ENCODE data around the gene C4orf50. TPM values are rescaled to one million over a fixed set of nuclear protein-coding genes. Genes with fewer than 3 reads are reported as not detected.

Gene C4orf50
- total RNA-seq, 1 experiment from 2014 or later: 0.17 TPM

DNA sequence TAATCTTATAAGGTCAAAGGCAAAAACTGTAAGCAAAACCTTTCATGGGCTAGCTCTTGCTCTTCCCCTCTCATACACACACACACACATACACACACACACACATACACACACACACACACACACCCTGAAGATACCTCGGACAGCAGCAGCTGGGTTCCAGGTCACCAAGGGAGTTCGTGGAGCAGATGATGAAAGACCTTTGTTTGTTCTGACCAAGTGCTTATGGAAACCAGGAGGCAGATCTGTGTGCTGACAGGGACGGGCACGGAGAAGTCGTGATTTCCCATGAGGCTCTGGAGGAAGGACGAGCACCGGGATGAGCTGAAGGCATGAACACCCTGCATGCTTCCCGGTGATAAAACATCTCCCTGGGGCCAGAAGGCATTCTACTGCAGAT is 90.0 kb downstream of the C4orf50 start:
- Mint-ChIP-seq H3K9me3 (no peaks in the 10 kb centered on the region), H3K27me3 (ENCODE audit: low read depth) (peaks cover 28% of the 10 kb centered on the region), H3K4me3 (no peak overlapping the region), H3K27ac (no peak overlapping the region), H3K4me1 (peaks cover 16 to 22% of the 10 kb centered on the region in 2 experiments), H3K36me3 (ENCODE audit: insufficient read depth in 1 of 3, low read depth in 3 of 3) (no peaks in the 10 kb centered on the region)
- no CpG with 5 or more reads among the region's 8 CpGs for WGBS (ENCODE audit: extremely low coverage, insufficient read length, low lambda C conversion rate)
- H3K4me2 ChIP-seq (ENCODE audit: insufficient read depth, insufficient read length, low read length): no peak overlapping the region
- no peak overlapping the region for H2AFZ ChIP-seq (ENCODE audit: low read length)
- H2BK20ac ChIP-seq (ENCODE audit: low read depth, low read length, poor library complexity, severe bottlenecking): no peak overlapping the region
- H3K23me2 ChIP-seq (ENCODE audit: insufficient read length, low read depth, low read length, poor library complexity, severe bottlenecking): no peaks in the 10 kb centered on the region
- no peak overlapping the region for H4K5ac ChIP-seq (ENCODE audit: insufficient read length, low read depth, low read length)
- no peak overlapping the region for H3K56ac ChIP-seq (ENCODE audit: insufficient read length, low read depth, low read length)
- no peak overlapping the region for H2AK5ac ChIP-seq (ENCODE audit: insufficient read length, low read length)
- no peak for DNase-seq
- H3K79me1 ChIP-seq (ENCODE audit: insufficient read depth, low read depth, low read length, poor library complexity, severe bottlenecking): no peaks in the 10 kb centered on the region
- no peak overlapping the region for H3K18ac ChIP-seq (ENCODE audit: insufficient read length, low read depth, low read length)
- H2BK15ac ChIP-seq (ENCODE audit: low read depth, low read length): no peak overlapping the region
- H3K14ac ChIP-seq (ENCODE audit: insufficient read depth, low read length): no peak overlapping the region
- H3K23ac ChIP-seq (ENCODE audit: insufficient read length, low read depth, low read length): no peak overlapping the region
- H4K8ac ChIP-seq (replicated peaks; ENCODE audit: insufficient read length, low read depth, low read length): no peak overlapping the region
- H4K20me1 ChIP-seq (ENCODE audit: control insufficient read depth, insufficient read depth, insufficient read length): no peaks in the 10 kb centered on the region
- no peak overlapping the region for H4K91ac ChIP-seq (ENCODE audit: insufficient read length, low read depth, low read length)
- H3K4ac ChIP-seq (ENCODE audit: low read depth, low read length): no peak overlapping the region
- no peak overlapping the region for H3K27ac ChIP-seq (ENCODE audit: insufficient read length, low read depth, low read length)
- H3K9me3 ChIP-seq (ENCODE audit: control insufficient read depth, low read depth, low read length): no peaks in the 10 kb centered on the region
- peaks cover 3% of the 10 kb centered on the region; the same call in 1 of the 2 replicates for H3K4me1 ChIP-seq (ENCODE audit: insufficient read depth, low read length)
- no peaks in the 10 kb centered on the region for H3K79me2 ChIP-seq (ENCODE audit: insufficient read depth, low read length)
- H2BK120ac ChIP-seq (ENCODE audit: low read depth, low read length, poor library complexity, severe bottlenecking): no peak overlapping the region
- H3T11ph ChIP-seq (ENCODE audit: low read length): no peak overlapping the region
- H3K27me3 ChIP-seq (ENCODE audit: insufficient read depth, low read length): no peaks in the 10 kb centered on the region
- TF ChIP-seq, protein P1, sequence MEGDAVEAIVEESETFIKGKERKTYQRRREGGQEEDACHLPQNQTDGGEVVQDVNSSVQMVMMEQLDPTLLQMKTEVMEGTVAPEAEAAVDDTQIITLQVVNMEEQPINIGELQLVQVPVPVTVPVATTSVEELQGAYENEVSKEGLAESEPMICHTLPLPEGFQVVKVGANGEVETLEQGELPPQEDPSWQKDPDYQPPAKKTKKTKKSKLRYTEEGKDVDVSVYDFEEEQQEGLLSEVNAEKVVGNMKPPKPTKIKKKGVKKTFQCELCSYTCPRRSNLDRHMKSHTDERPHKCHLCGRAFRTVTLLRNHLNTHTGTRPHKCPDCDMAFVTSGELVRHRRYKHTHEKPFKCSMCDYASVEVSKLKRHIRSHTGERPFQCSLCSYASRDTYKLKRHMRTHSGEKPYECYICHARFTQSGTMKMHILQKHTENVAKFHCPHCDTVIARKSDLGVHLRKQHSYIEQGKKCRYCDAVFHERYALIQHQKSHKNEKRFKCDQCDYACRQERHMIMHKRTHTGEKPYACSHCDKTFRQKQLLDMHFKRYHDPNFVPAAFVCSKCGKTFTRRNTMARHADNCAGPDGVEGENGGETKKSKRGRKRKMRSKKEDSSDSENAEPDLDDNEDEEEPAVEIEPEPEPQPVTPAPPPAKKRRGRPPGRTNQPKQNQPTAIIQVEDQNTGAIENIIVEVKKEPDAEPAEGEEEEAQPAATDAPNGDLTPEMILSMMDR (conservative IDR thresholded peaks at IDR 0.05): no peak
- no peak overlapping the region for H2BK5ac ChIP-seq (ENCODE audit: insufficient read length, low read length)
- no peak overlapping the region for H3K9ac ChIP-seq (ENCODE audit: extremely low read depth, insufficient read length, low read length)
- H2BK12ac ChIP-seq (ENCODE audit: insufficient read length, low read depth, low read length): no peak overlapping the region

Measured in H9 (cell line).